GM19463 (cell line): ENCODE data around the gene ERMP1.
"Not testable (repeated sequence)": the region's sequence is repeated elsewhere in the genome, so short reads cannot be mapped to it uniquely, and the experiment has no call there.

Experiments
- ATAC-seq: cut with Tn5 transposase; IDR thresholded peaks from one replicate; pipeline ENCODE4 v1.9.1; 2021; ENCODE audit warnings: mild to moderate bottlenecking, moderate library complexity; ENCODE audit not compliant: unreplicated experiment

ERMP1 gene

GRCh38 chr9:5832538-5833529 is at the start of gene ERMP1:
Gene ERMP1 (minus strand): TSS chr9:5833117. CDS start chr9:5833027, 90 bp downstream.
- peak; percentile 79 for ATAC-seq

DNA sequence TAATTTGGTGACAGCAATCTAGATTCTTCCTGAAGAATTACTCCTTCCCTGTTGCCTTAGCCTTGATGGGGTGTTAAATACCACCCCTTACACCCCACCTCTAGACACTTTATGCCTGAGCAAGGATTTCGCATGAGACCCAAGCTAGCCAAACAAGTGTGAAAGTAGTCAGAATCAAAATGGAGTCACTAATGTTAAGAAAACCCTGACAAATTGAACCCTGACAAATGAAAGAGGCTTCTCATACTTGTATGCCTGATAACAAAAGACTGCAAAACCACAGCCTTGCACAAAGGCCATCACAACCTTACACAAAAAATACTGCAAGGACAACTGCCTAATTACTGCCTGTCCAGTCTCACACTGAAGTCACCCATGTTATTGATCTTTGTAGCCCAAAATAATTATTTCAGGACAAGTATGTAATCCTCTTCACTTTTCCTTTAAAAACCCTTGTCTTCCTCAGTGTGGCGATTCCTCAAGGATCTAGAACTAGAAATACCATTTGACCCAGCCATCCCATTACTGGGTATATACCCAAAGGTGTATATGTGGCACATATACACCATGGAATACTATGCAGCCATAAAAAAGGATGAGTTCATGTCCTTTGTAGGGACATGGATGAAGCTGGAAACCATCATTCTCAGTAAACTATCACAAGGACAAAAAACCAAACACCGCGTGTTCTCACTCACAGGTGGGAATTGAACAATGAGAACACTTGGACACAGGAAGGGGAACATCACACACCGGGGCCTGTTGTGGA is 49.5 kb upstream of the ERMP1 start:
- ATAC-seq, result not testable (repeated sequence)

- no peak for ATAC-seq
Observed at GRCh38 chr9:5879419-5880181, 46.7 kb upstream of the ERMP1 start.

DNA sequence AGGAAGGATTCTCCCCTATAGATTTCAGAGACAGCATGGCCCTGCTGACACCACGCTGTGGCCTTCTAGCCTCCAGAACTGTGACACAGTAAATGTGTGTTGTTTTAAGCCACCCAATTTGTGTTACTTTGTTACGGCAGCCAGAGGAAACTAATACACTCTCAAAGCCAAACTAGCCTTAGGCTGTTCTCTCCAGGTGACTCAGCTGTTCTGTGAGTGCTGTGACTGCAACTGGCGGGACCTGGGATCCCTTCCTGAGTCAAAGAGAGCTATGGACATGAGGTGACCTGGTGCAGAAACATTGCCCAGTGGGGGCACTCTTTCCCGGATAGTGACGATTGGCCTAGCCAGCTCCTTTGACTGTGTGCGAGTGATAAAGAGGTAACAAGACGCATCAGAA is 43.8 kb upstream of the ERMP1 start:
- ATAC-seq, result no peak

DNA sequence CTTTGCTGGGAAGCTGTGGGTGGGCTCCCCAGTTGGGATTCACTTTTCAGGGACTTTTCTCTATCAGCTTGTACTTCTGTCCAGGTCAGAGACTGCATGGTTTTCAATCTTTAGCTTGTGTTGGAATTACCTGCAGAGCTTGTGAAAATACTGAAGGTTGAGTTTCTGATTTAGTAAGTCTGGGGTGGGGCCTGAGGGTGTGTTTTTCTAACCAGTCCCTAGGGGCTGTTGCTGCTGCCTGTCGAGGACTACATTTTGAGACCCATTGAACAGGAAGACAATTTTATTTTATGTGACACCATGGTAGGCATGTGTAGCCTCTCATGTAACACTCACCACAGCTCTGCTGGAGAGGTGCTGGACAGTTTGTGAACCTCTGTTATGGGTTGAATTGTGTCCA is 43.1 kb upstream of the ERMP1 start:
- ATAC-seq, result no peak

GRCh38 chr9:5874048-5874447 is 41.1 kb upstream of the ERMP1 start:
- no peak for ATAC-seq

GRCh38 chr9:5873439-5873838 is 40.5 kb upstream of the ERMP1 start:
- no peak for ATAC-seq

- ATAC-seq, result no peak
Observed at GRCh38 chr9:5872511-5872910, 39.6 kb upstream of the ERMP1 start.

GRCh38 chr9:5871785-5872184 is 38.9 kb upstream of the ERMP1 start:
- no peak for ATAC-seq

GRCh38 chr9:5870691-5871090 is 37.8 kb upstream of the ERMP1 start:
- no peak for ATAC-seq

GRCh38 chr9:5870020-5870339 is 37.1 kb upstream of the ERMP1 start:
- no peak for ATAC-seq

- no peak for ATAC-seq
Observed at GRCh38 chr9:5869315-5870019, 36.5 kb upstream of the ERMP1 start.

- ATAC-seq, result no peak
Observed at GRCh38 chr9:5868235-5868634, 35.3 kb upstream of the ERMP1 start.

GRCh38 chr9:5866685-5867084 is 33.8 kb upstream of the ERMP1 start:
- ATAC-seq, result no peak

GRCh38 chr9:5866272-5866671 is 33.4 kb upstream of the ERMP1 start:
- no peak for ATAC-seq

DNA sequence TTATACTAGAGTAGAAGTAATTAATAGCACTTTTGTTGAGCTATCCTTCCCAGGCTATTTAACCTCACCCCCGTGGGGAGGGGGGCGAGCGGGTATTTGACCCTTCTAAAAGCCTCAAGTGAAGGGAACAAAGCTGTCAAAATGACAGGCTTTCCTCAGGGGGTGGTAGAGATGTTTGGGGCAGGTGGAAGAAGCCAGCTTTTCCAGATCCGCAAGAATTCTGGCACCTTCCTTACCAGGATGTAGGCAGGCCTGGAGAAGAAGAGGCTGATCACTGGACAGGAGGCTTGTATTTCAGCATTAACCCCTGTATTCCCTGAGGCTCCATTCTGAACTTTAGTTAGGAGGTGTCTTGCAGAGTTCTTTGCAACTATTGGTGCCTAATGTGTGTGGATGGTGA is 31.5 kb upstream of the ERMP1 start:
- no peak for ATAC-seq

DNA sequence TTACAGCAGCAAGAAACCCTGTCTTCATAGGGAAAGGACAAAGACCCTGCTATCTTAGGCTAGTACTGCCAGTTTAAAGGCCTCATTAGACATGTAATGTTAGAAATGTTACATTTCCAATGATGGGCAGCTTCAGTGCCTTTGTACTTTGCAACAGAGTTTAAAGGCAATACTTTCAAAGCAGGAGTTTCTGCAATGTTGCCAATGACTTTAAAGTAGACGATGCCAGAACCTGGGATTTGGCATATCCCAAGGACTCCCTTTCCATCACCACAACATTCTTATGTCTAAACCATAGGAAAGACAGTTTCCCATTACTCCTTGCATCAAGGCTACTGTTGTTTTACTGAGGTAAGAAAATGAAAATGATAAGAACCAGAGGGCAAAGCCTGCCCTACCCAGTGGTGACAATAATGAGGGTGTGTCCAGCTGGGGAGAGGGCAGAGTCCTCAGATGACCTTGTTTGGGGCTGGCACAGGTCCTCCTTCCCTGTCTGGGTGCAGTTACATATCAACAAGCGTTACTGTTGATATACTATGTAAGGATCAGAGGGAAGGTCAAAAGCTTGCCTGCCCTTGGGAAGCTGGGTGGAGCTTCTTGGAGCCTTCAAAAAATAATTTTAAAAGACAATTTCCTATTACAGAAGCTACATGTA is 30.3 kb upstream of the ERMP1 start:
- ATAC-seq, result no peak

- no peak for ATAC-seq
Observed at GRCh38 chr9:5858833-5859232, 25.9 kb upstream of the ERMP1 start.

DNA sequence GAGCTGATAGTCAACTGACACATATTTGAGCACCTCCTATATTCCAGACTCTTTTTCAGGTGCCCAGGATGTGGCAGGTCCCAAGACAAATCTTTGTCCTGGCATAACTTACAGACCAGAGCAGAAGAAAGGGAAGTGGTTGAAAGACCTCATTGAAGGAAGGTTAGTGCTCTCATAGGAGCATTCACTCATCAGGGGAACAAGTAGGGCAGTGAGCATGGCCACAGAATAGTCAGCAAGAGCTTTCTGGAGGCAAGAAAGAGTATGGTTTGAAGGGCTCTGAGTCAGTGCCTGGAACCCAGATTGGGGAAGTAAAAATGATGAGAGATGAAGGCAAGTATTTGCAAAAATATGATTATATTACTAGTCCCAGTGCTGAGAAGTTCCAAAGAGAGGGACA is 25.0 kb upstream of the ERMP1 start:
- ATAC-seq, result no peak
